ENCODE results near the gene C4orf50.

- TF ChIP-seq CTCF (IDR thresholded peaks at IDR 0.05) (no peak), POLR2A (IDR thresholded peaks at IDR 0.05) (no peak), POLR2AphosphoS5 (IDR thresholded peaks at IDR 0.05) (no peak), EP300 (IDR thresholded peaks at IDR 0.05) (no peak)
These were observed 43.9 kb upstream of the C4orf50 start for GRCh38 chr4:6062133-6062532.

Measured in suprapubic skin (tissue), 4 donors.